GM12878 (cell line): Measurements from ENCODE around the gene C12orf60. TPM values are rescaled to one million over a fixed set of nuclear protein-coding genes. Genes with fewer than 3 reads are reported as not detected.

Experiments used
- ATAC-seq: fragments of 200-7000 bp; cut with Tn5 transposase; 3 replicates; pipeline ENCODE4 v1.9.1; 2020; ENCODE audit warnings: mild to moderate bottlenecking, moderate library complexity
- BruUV-seq: library from RNA; stranded (reverse); fragments of 400-500 nt; replicated peaks from 2 replicates; lab custom pipeline; 2021; lab: Mats Ljungman, UMichigan
- CTCF ChIA-PET: fragments of 300-600 bp; sonication (Branson Sonifier 250); formaldehyde crosslinking; extraction: SDS; loops from one replicate; lab custom pipeline; 2021; ENCODE audit warnings: inconsistent platforms; lab: Yijun Ruan, JAX
- POLR2A ChIA-PET: fragments of 350-600 bp; formaldehyde crosslinking; extraction: SDS; loops from one replicate; lab custom pipeline; 2021; ENCODE audit warnings: inconsistent platforms; lab: Charles Lee
- RAD21 ChIA-PET: fragments of 300-600 bp; sonication (Branson Sonifier 250); formaldehyde crosslinking; loops from one replicate; lab custom pipeline; 2023; ENCODE audit warnings: antibody characterized with exemption; ENCODE audit not compliant: unreplicated experiment; lab: Charles Lee
- SMC1A ChIA-PET: fragments of 300-600 bp; sonication (Branson Sonifier 250); formaldehyde crosslinking; loops from one replicate; lab custom pipeline; 2023; ENCODE audit not compliant: unreplicated experiment, uncharacterized antibody; lab: Charles Lee
- DNase-seq: peaks from one replicate; pipeline ENCODE4 v3.0.0-alpha.2; 2011; ENCODE audit warnings: low read depth, low spot score
- FAIRE-seq: peaks from 3 replicates; lab custom pipeline; 2011; peaks lifted over from hg19 to GRCh38; lab: Jason Lieb, UNC
- H2AFZ ChIP-seq: 2 replicates; pipeline ENCODE4 v1.6.0; 2011; ENCODE audit warnings: low read depth, low read length, control low read depth; ENCODE audit not compliant: control insufficient read depth
- H3K27ac ChIP-seq: 2 replicates; pipeline ENCODE4 v1.5.1; 2011; ENCODE audit warnings: control low read depth; ENCODE audit not compliant: control insufficient read depth, insufficient read depth
- H3K27me3 ChIP-seq, 2 experiments: replicated peaks in 1 of 2; 2 replicates each; pipeline versions ENCODE4 v1.6.0 to v1.6.1; 2011; ENCODE audit warnings: low read length in 1 of 2; ENCODE audit not compliant: control insufficient read depth in 2 of 2, insufficient read depth in 2 of 2
- H3K36me3 ChIP-seq, 2 experiments: 2 replicates each; pipeline ENCODE4 v1.5.1; 2011; ENCODE audit warnings: low read length in 1 of 2; ENCODE audit not compliant: control insufficient read depth in 2 of 2, insufficient read depth in 2 of 2
- H3K4me1 ChIP-seq: 2 replicates; pipeline ENCODE4 v1.6.1; 2011; ENCODE audit warnings: mild to moderate bottlenecking, low read length, moderate library complexity, mixed read lengths; ENCODE audit not compliant: control insufficient read depth, insufficient read depth
- H3K4me2 ChIP-seq: 2 replicates; pipeline ENCODE4 v1.6.0; 2011; ENCODE audit warnings: control low read depth; ENCODE audit not compliant: control insufficient read depth, insufficient read depth
- H3K4me3 ChIP-seq: fragments of 200-600 bp; sonication (generic); 2 replicates; pipeline ENCODE4 v1.5.1; 2016
- H3K79me2 ChIP-seq: 2 replicates; pipeline ENCODE4 v1.6.0; 2011; ENCODE audit warnings: low read length; ENCODE audit not compliant: control insufficient read depth, insufficient read depth
- H3K9ac ChIP-seq: 2 replicates; pipeline ENCODE4 v1.8.0; 2011; ENCODE audit warnings: low read length, control low read depth, mixed read lengths; ENCODE audit not compliant: control insufficient read depth, insufficient read depth
- H3K9me3 ChIP-seq: replicated peaks from 3 replicates; pipeline ENCODE4 v1.5.1; 2011; ENCODE audit warnings: mild to moderate bottlenecking, low read length; ENCODE audit not compliant: control insufficient read depth, insufficient read depth
- H4K20me1 ChIP-seq: 2 replicates; pipeline ENCODE4 v1.6.0; 2011; ENCODE audit not compliant: control insufficient read depth, insufficient read depth
- CHD1 ChIP-seq: IDR thresholded peaks from 2 replicates; pipeline ENCODE4 v1.6.1; 2012; ENCODE audit warnings: low read depth, low read length, improper control_type of control experiment
- CHD2 ChIP-seq: IDR thresholded peaks from 2 replicates; pipeline ENCODE4 v1.6.1; 2011; ENCODE audit warnings: low read depth, low read length, improper control_type of control experiment, borderline replicate concordance
- DPF2 ChIP-seq: fragments of 450-650 bp; IDR thresholded peaks from 2 replicates; pipeline ENCODE4 v1.6.1; 2017; ENCODE audit warnings: mild to moderate bottlenecking
- EP300 ChIP-seq, 2 experiments: fragments of 150-350 bp in 1 of 2; IDR thresholded peaks; 2 replicates each; pipeline ENCODE4 v1.6.1; 2011 to 2012; ENCODE audit warnings: low read depth in 2 of 2, low read length in 2 of 2, borderline replicate concordance in 1 of 2, improper control_type of control experiment in 1 of 2, inconsistent platforms in 1 of 2; ENCODE audit not compliant: control insufficient read depth in 1 of 2
- ESRRA ChIP-seq: IDR thresholded peaks from 2 replicates; pipeline ENCODE4 v1.6.1; 2012; ENCODE audit warnings: mild to moderate bottlenecking, low read length, improper control_type of control experiment
- FOXK2 ChIP-seq: fragments of 450-650 bp; IDR thresholded peaks from 2 replicates; pipeline ENCODE4 v1.6.1; 2017; ENCODE audit warnings: mild to moderate bottlenecking, moderate library complexity
- FOXM1 ChIP-seq: IDR thresholded peaks from 2 replicates; pipeline ENCODE4 v1.6.1; 2012; ENCODE audit warnings: low read depth, mild to moderate bottlenecking, inconsistent platforms, low read length, moderate library complexity
- HCFC1 ChIP-seq: fragments of 150-350 bp; IDR thresholded peaks from 2 replicates; pipeline ENCODE4 v1.6.1; 2014; ENCODE audit warnings: low read length
- NFXL1 ChIP-seq: fragments of 450-650 bp; IDR thresholded peaks from 2 replicates; pipeline ENCODE4 v1.6.1; 2017; ENCODE audit warnings: antibody characterized with exemption, mild to moderate bottlenecking, borderline replicate concordance
- NFYA ChIP-seq: IDR thresholded peaks from 2 replicates; pipeline ENCODE4 v1.6.1; 2011; ENCODE audit warnings: low read depth, mild to moderate bottlenecking, low read length, improper control_type of control experiment, borderline replicate concordance
- NFYB ChIP-seq: IDR thresholded peaks from 2 replicates; pipeline ENCODE4 v1.6.1; 2011; ENCODE audit warnings: low read depth, mild to moderate bottlenecking, low read length, improper control_type of control experiment, moderate library complexity; ENCODE audit not compliant: insufficient read depth
- PAX8 ChIP-seq: fragments of 450-650 bp; IDR thresholded peaks from 2 replicates; pipeline ENCODE4 v1.6.1; 2017; ENCODE audit warnings: mild to moderate bottlenecking, moderate library complexity
- POU2F2 ChIP-seq: IDR thresholded peaks from 3 replicates; pipeline ENCODE4 v1.6.1; 2011; ENCODE audit warnings: low read depth, mild to moderate bottlenecking, low read length, borderline replicate concordance
- RAD21 ChIP-seq: IDR thresholded peaks from 2 replicates; pipeline ENCODE4 v1.6.1; 2011; ENCODE audit warnings: mild to moderate bottlenecking, low read depth, low read length, moderate library complexity; ENCODE audit not compliant: insufficient read depth
- RCOR1 ChIP-seq: conservative IDR thresholded peaks from 2 replicates; pipeline ENCODE4 v1.6.1; 2012; ENCODE audit warnings: low read depth, low read length, improper control_type of control experiment
- ZNF217 ChIP-seq: fragments of 450-650 bp; IDR thresholded peaks from 2 replicates; pipeline ENCODE4 v1.6.1; 2017; ENCODE audit warnings: antibody characterized with exemption, mild to moderate bottlenecking
- WGBS: methylation state at CpG from one replicate; pipeline ENCODE4 v1.1.6; 2016; ENCODE audit warnings: low lambda C conversion rate; ENCODE audit not compliant: insufficient replicate concordance, insufficient coverage; ENCODE audit errors: missing lambda C conversion rate; 5-methylcytosine and 5-hydroxymethylcytosine counted together
- in situ Hi-C: fragments of 300-500 bp; cut with MboI; formaldehyde crosslinking; loops from 9 replicates; pipeline ENCODE4 v1.14.3; 2018; ENCODE audit warnings: mixed read lengths
- intact Hi-C: fragments of 100-400 bp; cut with micrococcal nuclease; formaldehyde crosslinking; loops from one replicate; pipeline ENCODE4 v1.14.2; 2022; ENCODE audit not compliant: unreplicated experiment
- polyA plus RNA-seq, 11 experiments: library from polyadenylated mRNA; depleted of rRNA in 4 of 11; unstranded in 6 of 11; stranded (reverse) in 5 of 11; fragments of >200 nt; fragmentation: Nextera tagmentation in 4 of 11; fragmentation: Illumina TruSeq in 1 of 11; extraction: Ambion mirVana in 4 of 11; extraction: Trizol in 1 of 11; gene quantifications; 1 replicate in 1 of 11; 2 replicates in 10 of 11; pipeline versions ENCODE4 v1.2.1 to v1.2.3, GENCODE V29; 2011 to 2016; ENCODE audit warnings: inconsistent platforms in 2 of 11, missing spikeins in 2 of 11, low read depth in 1 of 11
- total RNA-seq, 4 experiments: library from RNA; depleted of rRNA in 3 of 4; stranded (reverse); fragments of >200 nt in 3 of 4; fragmentation: Illumina TruSeq in 1 of 4; extraction: Trizol in 1 of 4; gene quantifications; 2 replicates each; pipeline versions ENCODE4 v1.2.1 to v1.2.3, GENCODE V29; 2013 to 2021
- TF ChIP-seq, protein P1 (sequence below): IDR thresholded peaks from 2 replicates; pipeline ENCODE4 v1.6.1; 2011; ENCODE audit warnings: low read depth, low read length, improper control_type of control experiment, borderline replicate concordance
- TF ChIP-seq, protein P2 (sequence below): fragments of 450-650 bp; IDR thresholded peaks from 2 replicates; pipeline ENCODE4 v1.6.1; 2016; ENCODE audit warnings: mild to moderate bottlenecking, moderate library complexity, borderline replicate concordance
- TF ChIP-seq, protein P3 (sequence below): fragments of 450-650 bp; IDR thresholded peaks from 2 replicates; pipeline ENCODE4 v1.6.1; 2017; ENCODE audit warnings: low read depth, mild to moderate bottlenecking, moderate library complexity

The C12orf60 gene
- total and polyA plus RNA-seq, 10 of the 15 experiments (the other 5 are each of a cell fraction or from before 2014, with no cell fraction given): 1.8 to 7.2 (median 3.2) TPM

DNA sequence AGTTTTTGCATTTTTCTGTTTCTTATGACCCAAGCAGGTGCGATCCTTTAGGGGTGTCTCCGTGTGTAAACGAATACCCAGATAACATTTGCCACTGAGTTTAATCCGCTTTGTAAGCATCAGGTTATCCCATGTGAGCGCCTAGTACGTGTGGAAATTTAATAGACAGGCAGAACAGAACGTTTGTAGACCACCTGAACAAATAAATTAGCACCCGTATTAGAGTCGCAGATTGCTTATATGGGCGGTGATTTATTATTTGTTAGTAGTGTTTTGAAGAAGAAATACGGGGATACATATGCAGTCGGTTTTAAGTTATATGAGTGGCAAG, 325 bp downstream of the C12orf60 start:
- POLR2A ChIA-PET: interaction anchor here (0.6 to 4.6 kb wide), 8 partner anchors 9 to 154 kb away, joined by 3 to 41 read pairs (median 6); a partner anchor contains a TSS
- intact Hi-C loops: loop anchor here (2.0 kb wide), 1 partner anchor 29 kb away; a partner anchor contains a TSS
- WGBS: 0% methylated on average over 12 of the region's 12 CpGs
- no peak for TF ChIP-seq FOXK2
- TF ChIP-seq NFYA: no peak
- TF ChIP-seq RAD21: no peak
- no peak for TF ChIP-seq HCFC1
- no peak for TF ChIP-seq CHD2
- TF ChIP-seq RCOR1: no peak
- 0 out of 2 replicates have a peak, but pooled peaks have one; percentile 9 for TF ChIP-seq FOXM1
- no peak for TF ChIP-seq POU2F2
- TF ChIP-seq NFXL1: no peak
- TF ChIP-seq EP300 (IDR thresholded peaks at IDR 0.05; ENCODE audit: borderline replicate concordance in 1 of 2, control insufficient read depth in 1 of 2, low read depth in 2 of 2, low read length in 2 of 2): no peak
- TF ChIP-seq, protein P1, sequence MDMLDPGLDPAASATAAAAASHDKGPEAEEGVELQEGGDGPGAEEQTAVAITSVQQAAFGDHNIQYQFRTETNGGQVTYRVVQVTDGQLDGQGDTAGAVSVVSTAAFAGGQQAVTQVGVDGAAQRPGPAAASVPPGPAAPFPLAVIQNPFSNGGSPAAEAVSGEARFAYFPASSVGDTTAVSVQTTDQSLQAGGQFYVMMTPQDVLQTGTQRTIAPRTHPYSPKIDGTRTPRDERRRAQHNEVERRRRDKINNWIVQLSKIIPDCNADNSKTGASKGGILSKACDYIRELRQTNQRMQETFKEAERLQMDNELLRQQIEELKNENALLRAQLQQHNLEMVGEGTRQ: no peak
- no peak for TF ChIP-seq DPF2
- TF ChIP-seq, protein P2, sequence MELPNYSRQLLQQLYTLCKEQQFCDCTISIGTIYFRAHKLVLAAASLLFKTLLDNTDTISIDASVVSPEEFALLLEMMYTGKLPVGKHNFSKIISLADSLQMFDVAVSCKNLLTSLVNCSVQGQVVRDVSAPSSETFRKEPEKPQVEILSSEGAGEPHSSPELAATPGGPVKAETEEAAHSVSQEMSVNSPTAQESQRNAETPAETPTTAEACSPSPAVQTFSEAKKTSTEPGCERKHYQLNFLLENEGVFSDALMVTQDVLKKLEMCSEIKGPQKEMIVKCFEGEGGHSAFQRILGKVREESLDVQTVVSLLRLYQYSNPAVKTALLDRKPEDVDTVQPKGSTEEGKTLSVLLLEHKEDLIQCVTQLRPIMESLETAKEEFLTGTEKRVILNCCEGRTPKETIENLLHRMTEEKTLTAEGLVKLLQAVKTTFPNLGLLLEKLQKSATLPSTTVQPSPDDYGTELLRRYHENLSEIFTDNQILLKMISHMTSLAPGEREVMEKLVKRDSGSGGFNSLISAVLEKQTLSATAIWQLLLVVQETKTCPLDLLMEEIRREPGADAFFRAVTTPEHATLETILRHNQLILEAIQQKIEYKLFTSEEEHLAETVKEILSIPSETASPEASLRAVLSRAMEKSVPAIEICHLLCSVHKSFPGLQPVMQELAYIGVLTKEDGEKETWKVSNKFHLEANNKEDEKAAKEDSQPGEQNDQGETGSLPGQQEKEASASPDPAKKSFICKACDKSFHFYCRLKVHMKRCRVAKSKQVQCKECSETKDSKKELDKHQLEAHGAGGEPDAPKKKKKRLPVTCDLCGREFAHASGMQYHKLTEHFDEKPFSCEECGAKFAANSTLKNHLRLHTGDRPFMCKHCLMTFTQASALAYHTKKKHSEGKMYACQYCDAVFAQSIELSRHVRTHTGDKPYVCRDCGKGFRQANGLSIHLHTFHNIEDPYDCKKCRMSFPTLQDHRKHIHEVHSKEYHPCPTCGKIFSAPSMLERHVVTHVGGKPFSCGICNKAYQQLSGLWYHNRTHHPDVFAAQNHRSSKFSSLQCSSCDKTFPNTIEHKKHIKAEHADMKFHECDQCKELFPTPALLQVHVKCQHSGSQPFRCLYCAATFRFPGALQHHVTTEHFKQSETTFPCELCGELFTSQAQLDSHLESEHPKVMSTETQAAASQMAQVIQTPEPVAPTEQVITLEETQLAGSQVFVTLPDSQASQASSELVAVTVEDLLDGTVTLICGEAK: no peak
- no peak for TF ChIP-seq ESRRA
- TF ChIP-seq, protein P3, sequence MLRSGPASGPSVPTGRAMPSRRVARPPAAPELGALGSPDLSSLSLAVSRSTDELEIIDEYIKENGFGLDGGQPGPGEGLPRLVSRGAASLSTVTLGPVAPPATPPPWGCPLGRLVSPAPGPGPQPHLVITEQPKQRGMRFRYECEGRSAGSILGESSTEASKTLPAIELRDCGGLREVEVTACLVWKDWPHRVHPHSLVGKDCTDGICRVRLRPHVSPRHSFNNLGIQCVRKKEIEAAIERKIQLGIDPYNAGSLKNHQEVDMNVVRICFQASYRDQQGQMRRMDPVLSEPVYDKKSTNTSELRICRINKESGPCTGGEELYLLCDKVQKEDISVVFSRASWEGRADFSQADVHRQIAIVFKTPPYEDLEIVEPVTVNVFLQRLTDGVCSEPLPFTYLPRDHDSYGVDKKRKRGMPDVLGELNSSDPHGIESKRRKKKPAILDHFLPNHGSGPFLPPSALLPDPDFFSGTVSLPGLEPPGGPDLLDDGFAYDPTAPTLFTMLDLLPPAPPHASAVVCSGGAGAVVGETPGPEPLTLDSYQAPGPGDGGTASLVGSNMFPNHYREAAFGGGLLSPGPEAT: no peak
- no peak for TF ChIP-seq CHD1
- TF ChIP-seq PAX8: 0 out of 2 replicates have a peak, but pooled peaks have one; percentile 59
- TF ChIP-seq ZNF217: no peak
- TF ChIP-seq NFYB: no peak

More for the DNA sequence above, 325 bp downstream of the C12orf60 start:
- SMC1A ChIA-PET: interaction anchor here (0.5 to 7.2 kb wide), 8 partner anchors 12 to 192 kb away, joined by 3 to 52 read pairs (median 4); a partner anchor contains a TSS
- no peak for FAIRE-seq
- in situ Hi-C loops: no loop called here
- Histone ChIP-seq H3K27ac (peak overlapping the region; percentile 57), H3K4me1 (peaks cover 3% of the 10 kb centered on the region; the same call in 1 of the 2 replicates), H3K79me2 (peaks cover 51% of the 10 kb centered on the region), H4K20me1 (no peaks in the 10 kb centered on the region), H3K4me2 (peak overlapping the region; percentile 45; the same call in 1 of the 2 replicates), H3K36me3 (no peaks in the 10 kb centered on the region; a peak in 2 of 4 replicates), H3K9me3 (no peaks in the 10 kb centered on the region), H3K27me3 (no peaks in the 10 kb centered on the region), H2AFZ (peak overlapping the region; percentile 94), H3K4me3 (peak overlapping the region; percentile 98), H3K9ac (peak overlapping the region; percentile 73)
- ATAC-seq: peak; percentile 8
- RAD21 ChIA-PET: interaction anchor here (0.8 to 7.4 kb wide), 7 partner anchors 8 to 158 kb away, joined by 3 to 89 read pairs (median 4); partner anchors contain the start of gene ARHGDIB
- TSS peak; percentile 94 for BruUV-seq
- CTCF ChIA-PET: interaction anchor here (0.7 to 5.5 kb wide), 7 partner anchors 10 to 194 kb away, joined by 3 to 38 read pairs (median 3); a partner anchor contains a TSS
- DNase-seq: no peak
